Muscle of arm (tissue), 12 donors: ENCODE results near the gene HES3. TPM values are rescaled to one million over a fixed set of nuclear protein-coding genes. Genes with fewer than 3 reads are reported as not detected.

Experiments used
- DNase-seq: peaks from one replicate; pipeline ENCODE4 v3.0.0-alpha.2; 2013
- polyA plus RNA-seq, 12 donors: library from polyadenylated mRNA; unstranded; fragments of 120-200 nt; gene quantifications; one replicate each; pipeline ENCODE4 v1.2.1, GENCODE V29; 2013; ENCODE audit not compliant: insufficient read length in 12 of 12

The HES3 gene
- polyA plus RNA-seq, 12 donors: not detected

- no peak for DNase-seq
Measured at GRCh38 chr1:6260961-6261614, 17.1 kb downstream of the HES3 start, which contains the start of gene GPR153. Gene GPR153, minus strand, starts transcription at chr1:6261098. Its CDS starts 6,193 bp downstream, at chr1:6254905.

GRCh38 chr1:6261615-6261995 lies 17.6 kb downstream of the HES3 start:
- DNase-seq: no peak

GRCh38 chr1:6262555-6263420 lies 18.8 kb downstream of the HES3 start:
- peak; percentile 90 for DNase-seq

GRCh38 chr1:6263716-6264115 lies 19.7 kb downstream of the HES3 start:
- DNase-seq: no peak

GRCh38 chr1:6265151-6265550 lies 21.2 kb downstream of the HES3 start:
- DNase-seq: no peak

- DNase-seq: no peak
Measured at GRCh38 chr1:6266641-6267040, 22.7 kb downstream of the HES3 start.

GRCh38 chr1:6267686-6268322 lies 23.8 kb downstream of the HES3 start:
- no peak for DNase-seq

- DNase-seq: no peak
Measured at GRCh38 chr1:6268415-6268814, 24.4 kb downstream of the HES3 start.

- DNase-seq: no peak
Measured at GRCh38 chr1:6269296-6269695, 25.3 kb downstream of the HES3 start.

GRCh38 chr1:6269720-6270400 lies 25.9 kb downstream of the HES3 start:
- no peak for DNase-seq

GRCh38 chr1:6270401-6270800 lies 26.4 kb downstream of the HES3 start:
- DNase-seq: no peak

- peak; percentile 80 for DNase-seq
Measured at GRCh38 chr1:6271006-6271405, 27.0 kb downstream of the HES3 start.

- DNase-seq: no peak
Measured at GRCh38 chr1:6271554-6271953, 27.6 kb downstream of the HES3 start.

- DNase-seq: no peak
Measured at GRCh38 chr1:6272452-6272851, 28.5 kb downstream of the HES3 start.

GRCh38 chr1:6272868-6273267 lies 28.9 kb downstream of the HES3 start:
- DNase-seq: no peak

- DNase-seq: no peak
Measured at GRCh38 chr1:6273380-6273891, 29.5 kb downstream of the HES3 start.

GRCh38 chr1:6274102-6274501 lies 30.1 kb downstream of the HES3 start:
- no peak for DNase-seq

GRCh38 chr1:6274622-6275139 lies 30.7 kb downstream of the HES3 start:
- no peak for DNase-seq

GRCh38 chr1:6275826-6276782 lies 32.1 kb downstream of the HES3 start:
- DNase-seq: peak; percentile 86

- DNase-seq: no peak
Measured at GRCh38 chr1:6276811-6277555, 33.0 kb downstream of the HES3 start.
